KMS-11 (cell line): Measurements from ENCODE around the gene COL15A1.
"Not testable (repeated sequence)": the region's sequence is repeated elsewhere in the genome, so short reads cannot be mapped to it uniquely, and the experiment has no call there.

Experiments used
- H2AFZ ChIP-seq: fragments of 200-600 bp; sonication (generic); 2 replicates; pipeline ENCODE4 v1.6.1; 2016; ENCODE audit warnings: antibody characterized with exemption, mixed run types, low read depth
- H3K27ac ChIP-seq: fragments of 200-600 bp; sonication (generic); 2 replicates; pipeline ENCODE4 v1.6.1; 2016; ENCODE audit warnings: mild to moderate bottlenecking, mixed run types
- H3K27me3 ChIP-seq: fragments of 200-600 bp; sonication (generic); 2 replicates; pipeline ENCODE4 v1.6.1; 2017; ENCODE audit warnings: mild to moderate bottlenecking, low read depth, mixed run types, moderate library complexity; ENCODE audit not compliant: insufficient read depth
- H3K36me3 ChIP-seq: fragments of 200-600 bp; sonication (generic); 2 replicates; pipeline ENCODE4 v1.6.1; 2017; ENCODE audit warnings: mild to moderate bottlenecking, mixed run types; ENCODE audit not compliant: insufficient read depth
- H3K4me1 ChIP-seq: fragments of 200-600 bp; sonication (generic); 2 replicates; pipeline ENCODE4 v1.6.1; 2016; ENCODE audit warnings: mild to moderate bottlenecking, low read depth, mixed run types; ENCODE audit not compliant: poor library complexity, severe bottlenecking
- H3K4me2 ChIP-seq: fragments of 200-600 bp; sonication (generic); 2 replicates; pipeline ENCODE4 v1.7.0; 2016; ENCODE audit warnings: mild to moderate bottlenecking, mixed run types
- H3K4me3 ChIP-seq: fragments of 200-600 bp; sonication (generic); IDR thresholded peaks from 2 replicates; pipeline ENCODE4 v1.6.1; 2017; ENCODE audit warnings: low read depth, low read length, mixed read lengths; ENCODE audit not compliant: insufficient read depth
- H3K79me2 ChIP-seq: fragments of 200-600 bp; sonication (generic); 2 replicates; pipeline ENCODE4 v1.6.1; 2016; ENCODE audit warnings: low read depth, mixed run types; ENCODE audit not compliant: insufficient read depth
- H3K9ac ChIP-seq: fragments of 200-600 bp; sonication (generic); 2 replicates; pipeline ENCODE4 v1.6.1; 2016; ENCODE audit warnings: mild to moderate bottlenecking, mixed run types
- H4K20me1 ChIP-seq: fragments of 200-600 bp; sonication (generic); 2 replicates; pipeline ENCODE4 v1.6.1; 2016; ENCODE audit warnings: mild to moderate bottlenecking, mixed run types; ENCODE audit not compliant: insufficient read depth
- CTCF ChIP-seq: fragments of 200-600 bp; sonication (generic); conservative IDR thresholded peaks from 2 replicates; pipeline ENCODE4 v1.6.1; 2017; ENCODE audit warnings: low read depth, mild to moderate bottlenecking, antibody characterized with exemption, low read length, moderate library complexity, mixed read lengths

COL15A1 gene

GRCh38 chr9:99092643-99093491 lies 149.2 kb downstream of the COL15A1 start:
- no peak overlapping the region for H2AFZ ChIP-seq
- no peak overlapping the region for H3K4me3 ChIP-seq
- no peak overlapping the region for H3K9ac ChIP-seq
- no peak overlapping the region for H3K4me2 ChIP-seq
- H3K36me3 ChIP-seq = no peaks in the 10 kb centered on the region
- H3K79me2 ChIP-seq = no peaks in the 10 kb centered on the region
- no peak overlapping the region for H3K27ac ChIP-seq
- no peaks in the 10 kb centered on the region for H3K27me3 ChIP-seq
- TF ChIP-seq CTCF = no peak
- H4K20me1 ChIP-seq = no peaks in the 10 kb centered on the region
- no peaks in the 10 kb centered on the region for H3K4me1 ChIP-seq

GRCh38 chr9:99093492-99093791 lies 149.7 kb downstream of the COL15A1 start:
- no peak overlapping the region for H3K4me2 ChIP-seq
- H3K9ac ChIP-seq = no peak overlapping the region
- no peak overlapping the region for H3K4me3 ChIP-seq
- no peaks in the 10 kb centered on the region for H4K20me1 ChIP-seq
- H3K4me1 ChIP-seq = no peaks in the 10 kb centered on the region
- no peaks in the 10 kb centered on the region for H3K36me3 ChIP-seq
- no peaks in the 10 kb centered on the region for H3K27me3 ChIP-seq
- no peak for TF ChIP-seq CTCF
- no peaks in the 10 kb centered on the region for H3K79me2 ChIP-seq
- H2AFZ ChIP-seq = no peak overlapping the region
- H3K27ac ChIP-seq = no peak overlapping the region

GRCh38 chr9:99095565-99095964 lies 151.9 kb downstream of the COL15A1 start:
- Histone ChIP-seq H3K9ac (no peak overlapping the region), H4K20me1 (no peaks in the 10 kb centered on the region), H3K27me3 (no peaks in the 10 kb centered on the region), H3K27ac (no peak overlapping the region), H3K4me2 (no peak overlapping the region), H3K4me1 (no peaks in the 10 kb centered on the region), H3K79me2 (no peaks in the 10 kb centered on the region), H3K36me3 (no peaks in the 10 kb centered on the region), H2AFZ (no peak overlapping the region), H3K4me3 (no peak overlapping the region)
- no peak for TF ChIP-seq CTCF

GRCh38 chr9:99096409-99096808 lies 152.7 kb downstream of the COL15A1 start:
- Histone ChIP-seq H3K36me3 (no peaks in the 10 kb centered on the region), H2AFZ (no peak overlapping the region), H3K4me2 (no peak overlapping the region), H3K27me3 (no peaks in the 10 kb centered on the region), H3K79me2 (no peaks in the 10 kb centered on the region), H3K4me1 (no peaks in the 10 kb centered on the region), H4K20me1 (no peaks in the 10 kb centered on the region), H3K27ac (no peak overlapping the region), H3K9ac (no peak overlapping the region), H3K4me3 (no peak overlapping the region)
- TF ChIP-seq CTCF = no peak

- not testable (repeated sequence) for H3K36me3 ChIP-seq, H3K27me3 ChIP-seq, H3K4me2 ChIP-seq, H3K9ac ChIP-seq, H4K20me1 ChIP-seq, H3K4me1 ChIP-seq, H3K79me2 ChIP-seq, H3K4me3 ChIP-seq, H2AFZ ChIP-seq, H3K27ac ChIP-seq
These were observed 156.3 kb downstream of the COL15A1 start for GRCh38 chr9:99099806-99100585.
